H1 (cell line): Measurements from ENCODE around the gene PPIF. TPM values are rescaled to one million over a fixed set of nuclear protein-coding genes. Genes with fewer than 3 reads are reported as not detected.

Experiments
- CTCF ChIA-PET: fragments of 300-600 bp; sonication (Branson Sonifier 250); formaldehyde crosslinking; loops from one replicate; lab custom pipeline; 2021; ENCODE audit not compliant: partially characterized antibody; lab: Charles Lee
- POLR2A ChIA-PET: fragments of 300-600 bp; sonication (Branson Sonifier 250); formaldehyde crosslinking; loops from one replicate; lab custom pipeline; 2021; ENCODE audit warnings: inconsistent platforms; ENCODE audit not compliant: partially characterized antibody; lab: Charles Lee
- DNase-seq, 2 experiments: peaks; one replicate each; pipeline versions ENCODE4 v3.0.0 to v3.0.0-alpha.2; 2010 to 2022; ENCODE audit warnings: low spot score in 2 of 2, low read depth in 1 of 2, mixed read lengths in 1 of 2
- FAIRE-seq: peaks from 2 replicates; lab custom pipeline; 2011; peaks lifted over from hg19 to GRCh38; lab: Jason Lieb, UNC
- H2AFZ ChIP-seq: 2 replicates; pipeline ENCODE4 v1.8.1; 2012; ENCODE audit warnings: low read length, inconsistent platforms
- H2AK5ac ChIP-seq: 2 replicates; pipeline ENCODE4 v1.6.1; 2013; ENCODE audit warnings: low read depth, low read length
- H2BK120ac ChIP-seq: replicated peaks from 2 replicates; pipeline ENCODE3; 2013; ENCODE audit warnings: low read depth, low read length, inconsistent platforms
- H2BK12ac ChIP-seq: 2 replicates; pipeline ENCODE4 v1.6.1; 2013; ENCODE audit warnings: low read depth, low read length
- H2BK15ac ChIP-seq: 2 replicates; pipeline ENCODE4 v1.6.1; 2013; ENCODE audit warnings: low read length
- H2BK20ac ChIP-seq: 2 replicates; pipeline ENCODE4 v1.6.1; 2013; ENCODE audit warnings: low read length
- H2BK5ac ChIP-seq: 2 replicates; pipeline ENCODE4 v1.6.1; 2013; ENCODE audit warnings: low read depth, low read length
- H3K14ac ChIP-seq: 2 replicates; pipeline ENCODE4 v1.6.1; 2013; ENCODE audit warnings: inconsistent platforms; ENCODE audit not compliant: insufficient read length
- H3K18ac ChIP-seq: 2 replicates; pipeline ENCODE4 v1.6.1; 2013; ENCODE audit warnings: low read length; ENCODE audit errors: extremely low read depth
- H3K23ac ChIP-seq: 2 replicates; pipeline ENCODE4 v1.6.1; 2013; ENCODE audit warnings: inconsistent platforms; ENCODE audit not compliant: insufficient read length
- H3K23me2 ChIP-seq: 2 replicates; pipeline ENCODE4 v1.6.1; 2013; ENCODE audit warnings: low read depth, low read length
- H3K27ac ChIP-seq: 2 replicates; pipeline ENCODE4 v1.6.1; 2011; ENCODE audit warnings: low read depth, low read length, inconsistent platforms
- H3K27me3 ChIP-seq, 4 experiments: replicated peaks in 1 of 4; 1 replicate in 1 of 4; 2 replicates in 3 of 4; pipeline versions ENCODE4 v1.6.1 to v1.8.1; 2011 to 2013; ENCODE audit warnings: low read length in 3 of 4, mild to moderate bottlenecking in 3 of 4, inconsistent platforms in 2 of 4, mixed read lengths in 2 of 4, moderate library complexity in 1 of 4; ENCODE audit not compliant: control insufficient read depth in 3 of 4, insufficient read depth in 3 of 4; ENCODE audit errors: extremely low read depth in 1 of 4
- H3K36me3 ChIP-seq, 4 experiments: 2 replicates each; pipeline versions ENCODE4 v1.6.1 to v1.8.1; 2011 to 2013; ENCODE audit warnings: mild to moderate bottlenecking in 4 of 4, low read length in 3 of 4, moderate library complexity in 2 of 4, control low read depth in 1 of 4, inconsistent platforms in 1 of 4; ENCODE audit not compliant: insufficient read depth in 4 of 4, control insufficient read depth in 2 of 4
- H3K4ac ChIP-seq: replicated peaks from 2 replicates; pipeline ENCODE3; 2013; ENCODE audit warnings: low read length, low read depth, mixed read lengths, inconsistent platforms; ENCODE audit not compliant: insufficient read length
- H3K4me1 ChIP-seq, 4 experiments: replicated peaks in 1 of 4; 1 replicate in 1 of 4; 2 replicates in 3 of 4; pipeline versions ENCODE4 v1.6.1 to v1.8.1; 2011 to 2013; ENCODE audit warnings: low read length in 3 of 4, inconsistent platforms in 2 of 4, mixed read lengths in 1 of 4; ENCODE audit not compliant: insufficient read depth in 4 of 4, control insufficient read depth in 3 of 4
- H3K4me2 ChIP-seq, 2 experiments: 2 replicates each; pipeline versions ENCODE4 v1.6.1 to v1.8.1; 2011 to 2013; ENCODE audit warnings: low read depth in 2 of 2, low read length in 2 of 2, control low read depth in 1 of 2, inconsistent platforms in 1 of 2, mild to moderate bottlenecking in 1 of 2; ENCODE audit not compliant: insufficient read depth in 1 of 2
- H3K4me3 ChIP-seq, 4 experiments: fragments of 200-600, 300-600 bp in 1 of 4; sonication (generic), shearing (Covaris generic), sonication (Bioruptor Twin) in 1 of 4; 2 replicates each; pipeline versions ENCODE4 v1.5.1 to v1.8.1; 2011 to 2016; ENCODE audit warnings: low read length in 4 of 4, low read depth in 3 of 4, control low read depth in 2 of 4, inconsistent platforms in 2 of 4, mild to moderate bottlenecking in 2 of 4, mixed read lengths in 1 of 4, moderate library complexity in 1 of 4; ENCODE audit not compliant: insufficient read depth in 2 of 4; ENCODE audit errors: extremely low read depth in 1 of 4
- H3K56ac ChIP-seq: replicated peaks from 2 replicates; pipeline ENCODE3; 2013; ENCODE audit warnings: low read depth, mild to moderate bottlenecking, mixed read lengths, low read length, inconsistent platforms; ENCODE audit not compliant: insufficient read length
- H3K79me1 ChIP-seq: 2 replicates; pipeline ENCODE4 v1.6.1; 2013; ENCODE audit warnings: low read depth, low read length, control low read depth
- H3K79me2 ChIP-seq, 2 experiments: 2 replicates each; pipeline versions ENCODE4 v1.6.1 to v1.8.1; 2012 to 2013; ENCODE audit warnings: low read length in 2 of 2, mild to moderate bottlenecking in 2 of 2, inconsistent platforms in 1 of 2; ENCODE audit not compliant: insufficient read depth in 2 of 2, control insufficient read depth in 1 of 2
- H3K9ac ChIP-seq, 4 experiments: replicated peaks in 1 of 4; 1 replicate in 1 of 4; 2 replicates in 3 of 4; pipeline versions ENCODE4 v1.6.1 to v1.8.1; 2011 to 2013; ENCODE audit warnings: low read depth in 3 of 4, low read length in 3 of 4, control low read depth in 2 of 4, mild to moderate bottlenecking in 2 of 4, moderate library complexity in 2 of 4, inconsistent platforms in 1 of 4; ENCODE audit errors: extremely low read depth in 1 of 4
- H3K9me3 ChIP-seq, 2 experiments: 2 replicates each; pipeline versions ENCODE4 v1.6.1 to v1.8.1; 2012 to 2013; ENCODE audit warnings: mild to moderate bottlenecking in 2 of 2, moderate library complexity in 2 of 2, control low read depth in 1 of 2, inconsistent platforms in 1 of 2, low read depth in 1 of 2, low read length in 1 of 2, mixed read lengths in 1 of 2; ENCODE audit not compliant: insufficient read depth in 2 of 2
- H4K20me1 ChIP-seq, 2 experiments: replicated peaks in 1 of 2; 2 replicates each; pipeline versions ENCODE3 to v1.8.1; 2011 to 2013; ENCODE audit warnings: inconsistent platforms in 2 of 2, low read length in 2 of 2, mild to moderate bottlenecking in 1 of 2; ENCODE audit not compliant: insufficient read depth in 2 of 2, control insufficient read depth in 1 of 2
- H4K5ac ChIP-seq: 2 replicates; pipeline ENCODE4 v1.6.1; 2013; ENCODE audit warnings: low read length, low read depth, mixed read lengths, inconsistent platforms; ENCODE audit not compliant: insufficient read length
- H4K8ac ChIP-seq: 2 replicates; pipeline ENCODE4 v1.8.0; 2013; ENCODE audit warnings: mild to moderate bottlenecking, moderate library complexity, low read length, inconsistent platforms; ENCODE audit not compliant: insufficient read depth; ENCODE audit errors: extremely low read depth
- H4K91ac ChIP-seq: replicated peaks from 2 replicates; pipeline ENCODE3; 2013; ENCODE audit warnings: low read length, mixed read lengths, inconsistent platforms; ENCODE audit not compliant: insufficient read length
- CHD1 ChIP-seq: IDR thresholded peaks from 2 replicates; pipeline ENCODE4 v1.6.1; 2012; ENCODE audit warnings: low read depth, low read length, improper control_type of control experiment
- CTBP2 ChIP-seq: IDR thresholded peaks from 2 replicates; pipeline ENCODE4 v1.7.0; 2011; ENCODE audit warnings: borderline replicate concordance, mild to moderate bottlenecking, moderate library complexity, mixed read lengths, low read length; ENCODE audit not compliant: insufficient read depth, insufficient read length
- EGR1 ChIP-seq: IDR thresholded peaks from 2 replicates; pipeline ENCODE4 v1.6.1; 2011; ENCODE audit warnings: low read depth, low read length, borderline replicate concordance
- HDAC6 ChIP-seq: IDR thresholded peaks from one replicate; pipeline ENCODE4 v1.7.1; 2012; ENCODE audit warnings: low read depth, mild to moderate bottlenecking, inconsistent platforms, low read length, moderate library complexity
- POLR2AphosphoS5 ChIP-seq: IDR thresholded peaks from 2 replicates; pipeline ENCODE4 v1.6.1; 2011; ENCODE audit warnings: low read depth, low read length
- SRF ChIP-seq: IDR thresholded peaks from 2 replicates; pipeline ENCODE4 v1.6.1; 2011; ENCODE audit warnings: mild to moderate bottlenecking, low read depth, low read length, moderate library complexity
- TEAD4 ChIP-seq: IDR thresholded peaks from 2 replicates; pipeline ENCODE4 v1.6.1; 2012; ENCODE audit warnings: low read depth, low read length, inconsistent platforms, mixed read lengths
- WGBS, 2 experiments: shearing (Covaris generic) in 1 of 2; methylation state at CpG; one replicate each; pipeline versions ENCODE4 v1.1.6 to v1.1.7; 2013 to 2015; ENCODE audit warnings: low lambda C conversion rate in 2 of 2, mixed read lengths in 2 of 2, inconsistent platforms in 1 of 2, low coverage in 1 of 2, missing lambda C conversion rate in 1 of 2; ENCODE audit not compliant: insufficient replicate concordance in 2 of 2, insufficient coverage in 1 of 2, insufficient read length in 1 of 2; ENCODE audit errors: extremely low coverage in 1 of 2, missing lambda C conversion rate in 1 of 2; 5-methylcytosine and 5-hydroxymethylcytosine counted together
- polyA plus RNA-seq, 7 experiments: library from polyadenylated mRNA; depleted of rRNA in 3 of 7; stranded (reverse) in 5 of 7; unstranded in 2 of 7; fragments of >200 nt in 5 of 7; fragments of 200-250 nt in 2 of 7; gene quantifications; 1 replicate in 5 of 7; 2 replicates in 1 of 7; 4 replicates in 1 of 7; pipeline versions ENCODE4 v1.2.1 to v1.2.3, GENCODE V29; 2011 to 2013; ENCODE audit warnings: missing spikeins in 2 of 7, mixed read lengths in 2 of 7
- total RNA-seq: library from RNA; stranded (reverse); fragmentation: NEBNext Ultra II Directional; extraction: Animal tissue kit (Norgen Biotek cat#: 25700); gene quantifications from 2 replicates; pipeline ENCODE4 v1.2.1, GENCODE V29; 2021
- TF ChIP-seq, protein P1 (sequence below), 3 experiments: IDR thresholded peaks; 1 replicate in 2 of 3; 2 replicates in 1 of 3; pipeline versions ENCODE4 v1.5.1 to v1.6.1; 2011; ENCODE audit warnings: low read length in 3 of 3, mild to moderate bottlenecking in 3 of 3, inconsistent platforms in 2 of 3, low read depth in 1 of 3, moderate library complexity in 1 of 3; ENCODE audit not compliant: insufficient read depth in 1 of 3; ENCODE audit errors: control extremely low read depth in 1 of 3
- TF ChIP-seq, protein P2 (sequence below): IDR thresholded peaks from 2 replicates; pipeline ENCODE4 v1.6.1; 2012; ENCODE audit warnings: inconsistent platforms

Gene PPIF
- total and polyA plus RNA-seq, 2 of the 8 experiments (the other 6 are each of a cell fraction or from before 2014, with no cell fraction given): 70.2 to 77.6 TPM

GRCh38 chr10:79308016-79308415 lies 39.3 kb upstream of the PPIF start:
- Histone ChIP-seq H3K27ac (no peak overlapping the region), H3K18ac (no peak overlapping the region), H2BK15ac (no peak overlapping the region), H3K36me3 (peaks cover 6 to 54% (median 24%) of the 10 kb centered on the region in 4 experiments; a peak in 5 of 8 replicates), H3K14ac (no peak overlapping the region), H2BK120ac (no peak overlapping the region), H2AK5ac (no peak overlapping the region), H3K56ac (no peak overlapping the region), H3K9me3 (no peaks in the 10 kb centered on the region), H3K27me3 (no peaks in the 10 kb centered on the region), H3K9ac (no peak overlapping the region), H3K4me3 (no peak overlapping the region), H2BK5ac (no peak overlapping the region), H2BK12ac (no peak overlapping the region), H3K23ac (no peak overlapping the region), H3K4me1 (peaks cover 0 to 2% (median 0%) of the 10 kb centered on the region in 4 experiments; a peak in 1 of 7 replicates), H2BK20ac (no peak overlapping the region), H3K4ac (no peak overlapping the region), H4K5ac (no peak overlapping the region), H3K4me2 (no peak overlapping the region), H3K79me1 (no peaks in the 10 kb centered on the region), H4K20me1 (peaks cover 6 to 12% of the 10 kb centered on the region in 2 experiments), H4K91ac (no peak overlapping the region), H2AFZ (no peak overlapping the region), H3K79me2 (no peaks in the 10 kb centered on the region), H3K23me2 (no peaks in the 10 kb centered on the region; the same call in 1 of the 2 replicates), H4K8ac (no peak overlapping the region)
- WGBS, 2 experiments: 86% methylated on average over 7 of the region's 7 CpGs; no CpG with 5 or more reads in 1 of the 2 experiments
- ChIA-PET CTCF (interaction anchor here (1.2 kb wide), 2 partner anchors 15 to 16 kb away, joined by 3 read pairs; no protein-coding TSS in a partner anchor), POLR2A (no interaction called here)
- no peak for DNase-seq
- FAIRE-seq: no peak
- TF ChIP-seq SRF: no peak
- TF ChIP-seq EGR1: no peak
- no peak for TF ChIP-seq CTBP2
- no peak for TF ChIP-seq TEAD4
- TF ChIP-seq, protein P1, sequence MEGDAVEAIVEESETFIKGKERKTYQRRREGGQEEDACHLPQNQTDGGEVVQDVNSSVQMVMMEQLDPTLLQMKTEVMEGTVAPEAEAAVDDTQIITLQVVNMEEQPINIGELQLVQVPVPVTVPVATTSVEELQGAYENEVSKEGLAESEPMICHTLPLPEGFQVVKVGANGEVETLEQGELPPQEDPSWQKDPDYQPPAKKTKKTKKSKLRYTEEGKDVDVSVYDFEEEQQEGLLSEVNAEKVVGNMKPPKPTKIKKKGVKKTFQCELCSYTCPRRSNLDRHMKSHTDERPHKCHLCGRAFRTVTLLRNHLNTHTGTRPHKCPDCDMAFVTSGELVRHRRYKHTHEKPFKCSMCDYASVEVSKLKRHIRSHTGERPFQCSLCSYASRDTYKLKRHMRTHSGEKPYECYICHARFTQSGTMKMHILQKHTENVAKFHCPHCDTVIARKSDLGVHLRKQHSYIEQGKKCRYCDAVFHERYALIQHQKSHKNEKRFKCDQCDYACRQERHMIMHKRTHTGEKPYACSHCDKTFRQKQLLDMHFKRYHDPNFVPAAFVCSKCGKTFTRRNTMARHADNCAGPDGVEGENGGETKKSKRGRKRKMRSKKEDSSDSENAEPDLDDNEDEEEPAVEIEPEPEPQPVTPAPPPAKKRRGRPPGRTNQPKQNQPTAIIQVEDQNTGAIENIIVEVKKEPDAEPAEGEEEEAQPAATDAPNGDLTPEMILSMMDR (IDR thresholded peaks at IDR 0.05; ENCODE audit: control extremely low read depth in 1 of 3, insufficient read depth in 1 of 3, low read depth in 1 of 3, low read length in 3 of 3): no peak
- TF ChIP-seq CHD1: no peak
- TF ChIP-seq, protein P2, sequence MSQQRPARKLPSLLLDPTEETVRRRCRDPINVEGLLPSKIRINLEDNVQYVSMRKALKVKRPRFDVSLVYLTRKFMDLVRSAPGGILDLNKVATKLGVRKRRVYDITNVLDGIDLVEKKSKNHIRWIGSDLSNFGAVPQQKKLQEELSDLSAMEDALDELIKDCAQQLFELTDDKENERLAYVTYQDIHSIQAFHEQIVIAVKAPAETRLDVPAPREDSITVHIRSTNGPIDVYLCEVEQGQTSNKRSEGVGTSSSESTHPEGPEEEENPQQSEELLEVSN: no peak
- TF ChIP-seq HDAC6: no peak
- no peak for TF ChIP-seq POLR2AphosphoS5
